ENCODE data around the gene GSTM5. TPM values are rescaled to one million over a fixed set of nuclear protein-coding genes. Genes with fewer than 3 reads are reported as not detected.
A peak's percentile ranks its signal among the peaks of the same experiment; 100 is the strongest.

The GSTM5 gene
- total and polyA plus RNA-seq, 2 of the 13 experiments (the other 11 are each of a cell fraction or from before 2014, with no cell fraction given) = not detected

- TF ChIP-seq, protein P1, sequence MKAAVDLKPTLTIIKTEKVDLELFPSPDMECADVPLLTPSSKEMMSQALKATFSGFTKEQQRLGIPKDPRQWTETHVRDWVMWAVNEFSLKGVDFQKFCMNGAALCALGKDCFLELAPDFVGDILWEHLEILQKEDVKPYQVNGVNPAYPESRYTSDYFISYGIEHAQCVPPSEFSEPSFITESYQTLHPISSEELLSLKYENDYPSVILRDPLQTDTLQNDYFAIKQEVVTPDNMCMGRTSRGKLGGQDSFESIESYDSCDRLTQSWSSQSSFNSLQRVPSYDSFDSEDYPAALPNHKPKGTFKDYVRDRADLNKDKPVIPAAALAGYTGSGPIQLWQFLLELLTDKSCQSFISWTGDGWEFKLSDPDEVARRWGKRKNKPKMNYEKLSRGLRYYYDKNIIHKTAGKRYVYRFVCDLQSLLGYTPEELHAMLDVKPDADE (CRISPR knock-in tag; IDR thresholded peaks at IDR 0.05) = no peak
- TF ChIP-seq HDAC2 (CRISPR knock-in tag; IDR thresholded peaks at IDR 0.05) (peak; percentile 15), TBX3 (IDR thresholded peaks at IDR 0.05; ENCODE audit: borderline replicate concordance) (no peak), PHF8 (CRISPR knock-in tag; IDR thresholded peaks at IDR 0.05) (peak; percentile 69), GFI1 (CRISPR knock-in tag; IDR thresholded peaks at IDR 0.05; ENCODE audit: borderline replicate concordance) (no peak), KDM6A (CRISPR knock-in tag; IDR thresholded peaks at IDR 0.05; ENCODE audit: low read depth) (no peak), EED (CRISPR knock-in tag; IDR thresholded peaks at IDR 0.05) (peak; percentile 65; the same call in 1 of the 2 replicates), ZNF460 (CRISPR knock-in tag; IDR thresholded peaks at IDR 0.05; ENCODE audit: borderline replicate concordance) (no peak), GPN1 (CRISPR knock-in tag; IDR thresholded peaks at IDR 0.05; ENCODE audit: borderline replicate concordance) (no peak), FIP1L1 (IDR thresholded peaks at IDR 0.05; ENCODE audit: borderline replicate concordance, insufficient read depth, low read depth, low read length) (no peak), ZNF747 (CRISPR knock-in tag; IDR thresholded peaks at IDR 0.05; ENCODE audit: borderline replicate concordance) (peak; percentile 68; the same call in 1 of the 2 replicates), ZBTB1 (CRISPR knock-in tag; IDR thresholded peaks at IDR 0.05; ENCODE audit: borderline replicate concordance) (no peak), ZNF331 (CRISPR knock-in tag; IDR thresholded peaks at IDR 0.05) (no peak), ZNF816 (CRISPR knock-in tag; IDR thresholded peaks at IDR 0.05; ENCODE audit: borderline replicate concordance) (peak; percentile 30; the same call in 1 of the 2 replicates), KDM3A (CRISPR knock-in tag; IDR thresholded peaks at IDR 0.05; ENCODE audit: low read depth) (no peak), ATAD3A (CRISPR knock-in tag; IDR thresholded peaks at IDR 0.05) (no peak), CTCF (CRISPR knock-in tag; IDR thresholded peaks at IDR 0.05) (peak; percentile 15; the same call in 1 of the 2 replicates), ZIK1 (CRISPR knock-in tag; IDR thresholded peaks at IDR 0.05; ENCODE audit: borderline replicate concordance, low read depth) (peak; percentile 82), CBFB (CRISPR knock-in tag; IDR thresholded peaks at IDR 0.05) (no peak), ZNF12 (CRISPR knock-in tag; IDR thresholded peaks at IDR 0.05) (no peak), ONECUT2 (CRISPR knock-in tag; IDR thresholded peaks at IDR 0.05) (no peak)
- TF ChIP-seq, protein P2, sequence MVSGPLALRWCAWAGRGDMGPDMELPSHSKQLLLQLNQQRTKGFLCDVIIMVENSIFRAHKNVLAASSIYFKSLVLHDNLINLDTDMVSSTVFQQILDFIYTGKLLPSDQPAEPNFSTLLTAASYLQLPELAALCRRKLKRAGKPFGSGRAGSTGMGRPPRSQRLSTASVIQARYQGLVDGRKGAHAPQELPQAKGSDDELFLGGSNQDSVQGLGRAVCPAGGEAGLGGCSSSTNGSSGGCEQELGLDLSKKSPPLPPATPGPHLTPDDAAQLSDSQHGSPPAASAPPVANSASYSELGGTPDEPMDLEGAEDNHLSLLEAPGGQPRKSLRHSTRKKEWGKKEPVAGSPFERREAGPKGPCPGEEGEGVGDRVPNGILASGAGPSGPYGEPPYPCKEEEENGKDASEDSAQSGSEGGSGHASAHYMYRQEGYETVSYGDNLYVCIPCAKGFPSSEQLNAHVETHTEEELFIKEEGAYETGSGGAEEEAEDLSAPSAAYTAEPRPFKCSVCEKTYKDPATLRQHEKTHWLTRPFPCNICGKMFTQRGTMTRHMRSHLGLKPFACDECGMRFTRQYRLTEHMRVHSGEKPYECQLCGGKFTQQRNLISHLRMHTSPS (CRISPR knock-in tag; IDR thresholded peaks at IDR 0.05; ENCODE audit: low read depth) = no peak
- TF ChIP-seq, protein P3, sequence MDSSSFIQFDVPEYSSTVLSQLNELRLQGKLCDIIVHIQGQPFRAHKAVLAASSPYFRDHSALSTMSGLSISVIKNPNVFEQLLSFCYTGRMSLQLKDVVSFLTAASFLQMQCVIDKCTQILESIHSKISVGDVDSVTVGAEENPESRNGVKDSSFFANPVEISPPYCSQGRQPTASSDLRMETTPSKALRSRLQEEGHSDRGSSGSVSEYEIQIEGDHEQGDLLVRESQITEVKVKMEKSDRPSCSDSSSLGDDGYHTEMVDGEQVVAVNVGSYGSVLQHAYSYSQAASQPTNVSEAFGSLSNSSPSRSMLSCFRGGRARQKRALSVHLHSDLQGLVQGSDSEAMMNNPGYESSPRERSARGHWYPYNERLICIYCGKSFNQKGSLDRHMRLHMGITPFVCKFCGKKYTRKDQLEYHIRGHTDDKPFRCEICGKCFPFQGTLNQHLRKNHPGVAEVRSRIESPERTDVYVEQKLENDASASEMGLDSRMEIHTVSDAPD (CRISPR knock-in tag; IDR thresholded peaks at IDR 0.05) = 0 out of 2 replicates have a peak, but pooled peaks have one; percentile 41
- TF ChIP-seq, protein P4, sequence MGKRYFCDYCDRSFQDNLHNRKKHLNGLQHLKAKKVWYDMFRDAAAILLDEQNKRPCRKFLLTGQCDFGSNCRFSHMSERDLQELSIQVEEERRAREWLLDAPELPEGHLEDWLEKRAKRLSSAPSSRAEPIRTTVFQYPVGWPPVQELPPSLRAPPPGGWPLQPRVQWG (CRISPR knock-in tag; IDR thresholded peaks at IDR 0.05; ENCODE audit: borderline replicate concordance, low read depth) = no peak
Observed at GRCh38 chr1:109739738-109740614, 27.9 kb downstream of the GSTM5 start (continued).

All from HepG2 (cell line).